HG02642 (cell line): ENCODE results near the gene ACAD8.
"Not testable (repeated sequence)": the region's sequence is repeated elsewhere in the genome, so short reads cannot be mapped to it uniquely, and the experiment has no call there.

Experiments
- ATAC-seq: cut with Tn5 transposase; IDR thresholded peaks from one replicate; pipeline ENCODE4 v1.9.1; 2021; ENCODE audit warnings: mild to moderate bottlenecking; ENCODE audit not compliant: unreplicated experiment, poor library complexity

ACAD8 gene

GRCh38 chr11:134284349-134284748, 31.0 kb downstream of the ACAD8 start:
- not testable (repeated sequence) for ATAC-seq

- no peak for ATAC-seq
These were observed 34.2 kb downstream of the ACAD8 start for GRCh38 chr11:134287561-134287960.

GRCh38 chr11:134288486-134288885, 35.1 kb downstream of the ACAD8 start:
- no peak for ATAC-seq

- no peak for ATAC-seq
These were observed 35.8 kb downstream of the ACAD8 start for GRCh38 chr11:134289167-134289566.

- ATAC-seq: no peak
These were observed 36.4 kb downstream of the ACAD8 start for GRCh38 chr11:134289789-134290188.

- ATAC-seq: no peak
These were observed 37.3 kb downstream of the ACAD8 start for GRCh38 chr11:134290646-134291045.

GRCh38 chr11:134291196-134291595, 37.8 kb downstream of the ACAD8 start:
- ATAC-seq: no peak

- ATAC-seq: no peak
These were observed 39.3 kb downstream of the ACAD8 start for GRCh38 chr11:134292661-134293060.

GRCh38 chr11:134293119-134294113, 40.0 kb downstream of the ACAD8 start:
- no peak for ATAC-seq

- no peak for ATAC-seq
These were observed 41.3 kb downstream of the ACAD8 start for GRCh38 chr11:134294664-134295063.

GRCh38 chr11:134312223-134312622, 58.9 kb downstream of the ACAD8 start:
- ATAC-seq: no peak

GRCh38 chr11:134312807-134313206, 59.4 kb downstream of the ACAD8 start:
- ATAC-seq: no peak

GRCh38 chr11:134313379-134313778, 60.0 kb downstream of the ACAD8 start:
- ATAC-seq: no peak

GRCh38 chr11:134313821-134314607, 60.6 kb downstream of the ACAD8 start:
- ATAC-seq: no peak
